ENCODE results near the gene AFDN.

Gene AFDN

GRCh38 chr6:167877994-167878779, 51.5 kb downstream of the AFDN start:
- no peak for DNase-seq

GRCh38 chr6:167879612-167880011, 52.9 kb downstream of the AFDN start:
- DNase-seq, result no peak

GRCh38 chr6:167881327-167881726, 54.6 kb downstream of the AFDN start:
- no peak for DNase-seq

- no peak for DNase-seq
Measured at GRCh38 chr6:167882244-167882643, 55.5 kb downstream of the AFDN start.

- DNase-seq, result no peak
Measured at GRCh38 chr6:167888098-167888497, 61.4 kb downstream of the AFDN start.

GRCh38 chr6:167892835-167893815, 66.4 kb downstream of the AFDN start:
- peak; percentile 29 for DNase-seq

- no peak for DNase-seq
Measured at GRCh38 chr6:167894965-167895364, 68.3 kb downstream of the AFDN start.

- no peak for DNase-seq
Measured at GRCh38 chr6:167896648-167897047, 69.9 kb downstream of the AFDN start.

GRCh38 chr6:167898673-167899311, 72.1 kb downstream of the AFDN start:
- DNase-seq, result peak; percentile 42

GRCh38 chr6:167904791-167905190, 78.1 kb downstream of the AFDN start:
- DNase-seq, result no peak

- DNase-seq, result no peak
Measured at GRCh38 chr6:167906899-167907298, 80.2 kb downstream of the AFDN start.

GRCh38 chr6:167907837-167908681, 81.3 kb downstream of the AFDN start:
- DNase-seq, result peak; percentile 35

GRCh38 chr6:167910007-167910406, 83.3 kb downstream of the AFDN start:
- DNase-seq, result no peak

- DNase-seq, result no peak
Measured at GRCh38 chr6:167910652-167911051, 83.9 kb downstream of the AFDN start.

- DNase-seq, result no peak
Measured at GRCh38 chr6:167912494-167912893, 85.8 kb downstream of the AFDN start.

GRCh38 chr6:167913699-167914098, 87.0 kb downstream of the AFDN start:
- DNase-seq, result no peak

GRCh38 chr6:167915139-167915538, 88.4 kb downstream of the AFDN start:
- DNase-seq, result no peak

- no peak for DNase-seq
Measured at GRCh38 chr6:167917551-167918154, 90.9 kb downstream of the AFDN start.

- no peak for DNase-seq
Measured at GRCh38 chr6:167918548-167919278, 92.0 kb downstream of the AFDN start.

- no peak for DNase-seq
Measured at GRCh38 chr6:167919349-167919748, 92.6 kb downstream of the AFDN start.

GRCh38 chr6:167920165-167920564, 93.5 kb downstream of the AFDN start:
- no peak for DNase-seq
